ENCODE data around the gene BCR.

BCR gene

GRCh38 chr22:23280356-23281052, 100.2 kb downstream of the BCR start:
- no peak for DNase-seq

GRCh38 chr22:23281053-23281405, 100.7 kb downstream of the BCR start:
- DNase-seq: no peak

GRCh38 chr22:23281406-23282088, 101.2 kb downstream of the BCR start:
- DNase-seq: peak; percentile 39

- DNase-seq: peak; percentile 16
Measured at GRCh38 chr22:23282089-23282501, 101.8 kb downstream of the BCR start.

DNA sequence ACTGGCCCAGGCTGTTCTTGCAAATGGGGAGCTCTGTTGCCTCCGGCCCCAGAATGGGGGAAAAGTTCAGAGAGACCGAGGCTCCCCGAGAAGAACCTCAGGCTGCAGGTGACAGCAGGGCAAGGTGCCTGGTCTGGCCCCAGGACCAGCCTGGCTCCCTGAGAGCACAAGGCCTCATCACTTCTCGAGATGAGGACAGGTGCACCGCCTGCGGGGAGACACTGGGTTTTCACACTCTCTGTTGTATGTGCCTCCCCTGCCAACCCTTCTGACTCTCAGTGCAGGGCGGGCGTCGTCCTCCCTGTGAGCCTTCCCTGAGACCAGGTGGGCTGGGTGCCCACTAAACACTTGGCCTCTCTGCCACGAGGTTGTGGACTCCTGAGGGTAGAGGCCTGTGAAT, 102.2 kb downstream of the BCR start:
- DNase-seq: no peak

- no peak for DNase-seq
Measured at GRCh38 chr22:23282986-23283385, 102.7 kb downstream of the BCR start.

DNA sequence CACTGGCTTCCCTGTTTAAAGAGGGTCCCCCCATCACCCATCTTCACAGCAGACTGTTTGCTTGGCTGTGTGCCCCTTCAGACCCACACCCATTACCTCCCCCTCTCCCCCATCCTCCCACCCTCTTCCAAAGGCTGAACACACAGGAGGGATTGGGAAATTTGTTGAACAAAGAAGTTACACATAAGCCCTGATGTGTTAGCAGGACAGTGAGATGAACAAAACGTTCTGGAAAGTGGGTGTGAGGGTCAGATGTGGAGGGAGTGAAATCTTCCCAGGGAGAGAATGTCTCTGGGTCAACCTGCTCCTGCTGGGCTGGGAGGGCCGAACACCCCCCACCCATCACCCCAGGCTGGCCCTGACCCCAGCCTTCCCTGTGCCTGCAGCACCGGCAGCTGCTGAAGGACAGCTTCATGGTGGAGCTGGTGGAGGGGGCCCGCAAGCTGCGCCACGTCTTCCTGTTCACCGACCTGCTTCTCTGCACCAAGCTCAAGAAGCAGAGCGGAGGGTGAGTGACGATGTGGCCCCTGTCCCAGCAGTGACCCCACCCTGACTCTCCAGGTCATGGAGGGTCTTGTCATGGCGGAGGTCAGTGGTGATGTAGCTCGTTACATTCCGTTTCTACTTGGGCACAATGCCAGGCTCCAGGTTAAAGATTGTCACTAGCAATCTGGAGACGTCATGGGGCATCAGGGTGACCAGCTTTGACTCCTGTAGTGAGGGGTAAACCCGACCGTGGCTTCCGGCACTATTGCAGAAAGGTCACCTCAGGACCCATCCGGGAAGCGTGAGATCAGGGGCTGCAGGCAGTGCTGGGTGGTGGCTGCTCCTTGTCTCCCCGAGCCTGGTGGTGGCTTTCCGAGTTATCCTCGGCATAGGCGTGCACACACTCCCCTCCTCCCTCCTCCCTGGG, 103.5 kb downstream of the BCR start:
- DNase-seq: no peak

DNA sequence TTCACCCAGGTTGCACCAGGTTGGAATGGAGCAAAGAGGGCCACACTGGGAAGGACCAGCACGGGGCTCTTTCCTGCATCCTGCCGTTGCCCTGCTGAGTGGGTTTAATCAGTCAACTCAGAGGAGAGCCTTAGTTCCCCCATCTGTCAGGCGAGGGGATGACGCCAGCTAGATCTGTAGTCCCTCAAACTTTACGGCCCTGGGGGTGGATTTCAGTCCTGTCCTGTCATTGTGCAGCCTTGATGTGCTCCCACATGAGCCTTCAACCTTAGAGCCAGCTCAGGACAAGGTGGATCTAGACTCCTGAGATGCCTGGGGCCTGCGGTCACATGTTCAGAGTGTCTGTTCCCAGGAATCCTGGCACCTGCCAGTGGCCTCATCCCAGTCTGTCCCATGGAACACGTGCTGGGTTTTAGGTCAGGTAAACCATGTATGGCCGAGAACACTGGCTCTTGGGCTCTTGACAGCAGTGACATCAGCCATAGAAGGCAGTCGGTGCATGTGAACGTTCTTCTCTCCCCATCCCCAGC, 104.3 kb downstream of the BCR start:
- DNase-seq: no peak

DNA sequence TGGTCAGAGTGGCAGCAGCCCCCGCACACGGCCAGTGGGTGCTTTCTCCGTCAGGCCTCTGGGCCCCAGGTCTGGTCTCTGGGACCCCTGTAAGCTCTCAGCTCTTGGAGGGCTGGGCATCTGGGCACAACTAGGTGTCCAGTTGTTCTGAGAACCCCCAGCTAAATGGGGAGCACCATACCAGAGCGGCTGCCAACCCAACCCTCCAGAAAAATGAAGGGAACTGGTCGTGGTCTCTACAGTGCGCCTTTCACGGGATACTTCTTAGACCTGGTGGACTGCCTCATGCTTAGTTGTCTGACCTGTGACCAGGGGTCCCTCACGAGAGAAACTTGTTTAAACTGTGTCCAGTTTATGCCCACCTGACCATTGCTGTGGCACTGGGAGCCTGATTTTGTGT, 104.9 kb downstream of the BCR start:
- DNase-seq: no peak

- DNase-seq: no peak
Measured at GRCh38 chr22:23285734-23286133, 105.4 kb downstream of the BCR start.

GRCh38 chr22:23286296-23286695, 106.0 kb downstream of the BCR start:
- DNase-seq: no peak

GRCh38 chr22:23287136-23288095, 107.1 kb downstream of the BCR start:
- no peak for DNase-seq

GRCh38 chr22:23288301-23289129, 108.2 kb downstream of the BCR start:
- no peak for DNase-seq

GRCh38 chr22:23289130-23289503, 108.8 kb downstream of the BCR start:
- DNase-seq: no peak

GRCh38 chr22:23289851-23290724, 109.8 kb downstream of the BCR start:
- peak; percentile 21 for DNase-seq

DNA sequence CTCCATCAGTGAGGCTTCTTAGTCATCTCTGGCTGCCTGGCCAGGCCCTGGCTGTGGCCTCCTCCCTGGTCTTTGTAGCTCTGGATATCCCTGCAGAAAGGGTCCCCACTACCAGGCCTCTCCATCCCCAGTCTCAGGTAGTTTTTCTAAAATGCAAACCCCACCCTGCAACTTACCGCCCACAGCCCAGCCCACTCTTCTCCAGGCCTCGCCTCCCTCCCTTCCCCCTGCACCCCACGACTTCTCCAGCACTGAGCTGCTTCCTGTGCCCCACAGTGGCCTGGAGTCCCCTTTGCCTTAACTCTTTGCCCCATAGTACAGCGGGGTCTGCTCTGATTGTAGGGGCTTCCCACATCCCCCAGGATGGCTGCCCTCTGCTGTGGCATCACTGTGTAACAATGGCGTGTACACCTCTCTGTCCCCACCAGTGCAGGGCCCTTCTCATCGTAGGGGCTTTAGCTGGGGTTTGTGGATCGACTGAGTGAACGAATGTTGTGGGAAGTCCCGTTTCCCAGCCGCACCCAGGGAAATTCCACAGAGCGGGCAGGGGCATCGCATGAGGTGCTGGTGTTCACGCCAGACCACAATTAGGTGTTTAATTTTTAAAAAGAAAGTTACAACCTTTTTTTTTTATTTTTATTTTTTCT, 111.6 kb downstream of the BCR start:
- DNase-seq: no peak

GRCh38 chr22:23292453-23293350, 112.4 kb downstream of the BCR start:
- DNase-seq: no peak

- no peak for DNase-seq
Measured at GRCh38 chr22:23293720-23294119, 113.4 kb downstream of the BCR start.

- DNase-seq: no peak
Measured at GRCh38 chr22:23294221-23294620, 113.9 kb downstream of the BCR start.

All from NCI-H1694 treated with DMSO at 0.1 percent for 48 hours (cell line).